GM12878 (cell line): ENCODE data around the gene MSANTD3. TPM values are rescaled to one million over a fixed set of nuclear protein-coding genes. Genes with fewer than 3 reads are reported as not detected.
"Not testable (repeated sequence)": the region's sequence is repeated elsewhere in the genome, so short reads cannot be mapped to it uniquely, and the experiment has no call there.

ENCODE experiments used
- ATAC-seq: fragments of 200-7000 bp; cut with Tn5 transposase; 3 replicates; pipeline ENCODE4 v1.9.1; 2020; ENCODE audit warnings: mild to moderate bottlenecking, moderate library complexity
- BruUV-seq: library from RNA; stranded (reverse); fragments of 400-500 nt; replicated peaks from 2 replicates; lab custom pipeline; 2021; lab: Mats Ljungman, UMichigan
- CTCF ChIA-PET: fragments of 300-600 bp; sonication (Branson Sonifier 250); formaldehyde crosslinking; extraction: SDS; loops from one replicate; lab custom pipeline; 2021; ENCODE audit warnings: inconsistent platforms; lab: Yijun Ruan, JAX
- POLR2A ChIA-PET: fragments of 350-600 bp; formaldehyde crosslinking; extraction: SDS; loops from one replicate; lab custom pipeline; 2021; ENCODE audit warnings: inconsistent platforms; lab: Charles Lee
- RAD21 ChIA-PET: fragments of 300-600 bp; sonication (Branson Sonifier 250); formaldehyde crosslinking; loops from one replicate; lab custom pipeline; 2023; ENCODE audit warnings: antibody characterized with exemption; ENCODE audit not compliant: unreplicated experiment; lab: Charles Lee
- SMC1A ChIA-PET: fragments of 300-600 bp; sonication (Branson Sonifier 250); formaldehyde crosslinking; loops from one replicate; lab custom pipeline; 2023; ENCODE audit not compliant: unreplicated experiment, uncharacterized antibody; lab: Charles Lee
- DNase-seq: peaks from one replicate; pipeline ENCODE4 v3.0.0-alpha.2; 2011; ENCODE audit warnings: low read depth, low spot score
- FAIRE-seq: peaks from 3 replicates; lab custom pipeline; 2011; peaks lifted over from hg19 to GRCh38; lab: Jason Lieb, UNC
- H2AFZ ChIP-seq: 2 replicates; pipeline ENCODE4 v1.6.0; 2011; ENCODE audit warnings: low read depth, low read length, control low read depth; ENCODE audit not compliant: control insufficient read depth
- H3K27ac ChIP-seq: 2 replicates; pipeline ENCODE4 v1.5.1; 2011; ENCODE audit warnings: control low read depth; ENCODE audit not compliant: control insufficient read depth, insufficient read depth
- H3K27me3 ChIP-seq, 2 experiments: replicated peaks in 1 of 2; 2 replicates each; pipeline versions ENCODE4 v1.6.0 to v1.6.1; 2011; ENCODE audit warnings: low read length in 1 of 2; ENCODE audit not compliant: control insufficient read depth in 2 of 2, insufficient read depth in 2 of 2
- H3K36me3 ChIP-seq, 2 experiments: 2 replicates each; pipeline ENCODE4 v1.5.1; 2011; ENCODE audit warnings: low read length in 1 of 2; ENCODE audit not compliant: control insufficient read depth in 2 of 2, insufficient read depth in 2 of 2
- H3K4me1 ChIP-seq: 2 replicates; pipeline ENCODE4 v1.6.1; 2011; ENCODE audit warnings: mild to moderate bottlenecking, low read length, moderate library complexity, mixed read lengths; ENCODE audit not compliant: control insufficient read depth, insufficient read depth
- H3K4me2 ChIP-seq: 2 replicates; pipeline ENCODE4 v1.6.0; 2011; ENCODE audit warnings: control low read depth; ENCODE audit not compliant: control insufficient read depth, insufficient read depth
- H3K4me3 ChIP-seq: fragments of 200-600 bp; sonication (generic); 2 replicates; pipeline ENCODE4 v1.5.1; 2016
- H3K79me2 ChIP-seq: 2 replicates; pipeline ENCODE4 v1.6.0; 2011; ENCODE audit warnings: low read length; ENCODE audit not compliant: control insufficient read depth, insufficient read depth
- H3K9ac ChIP-seq: 2 replicates; pipeline ENCODE4 v1.8.0; 2011; ENCODE audit warnings: low read length, control low read depth, mixed read lengths; ENCODE audit not compliant: control insufficient read depth, insufficient read depth
- H3K9me3 ChIP-seq: replicated peaks from 3 replicates; pipeline ENCODE4 v1.5.1; 2011; ENCODE audit warnings: mild to moderate bottlenecking, low read length; ENCODE audit not compliant: control insufficient read depth, insufficient read depth
- H4K20me1 ChIP-seq: 2 replicates; pipeline ENCODE4 v1.6.0; 2011; ENCODE audit not compliant: control insufficient read depth, insufficient read depth
- CREB1 ChIP-seq: IDR thresholded peaks from 2 replicates; pipeline ENCODE4 v1.6.1; 2012; ENCODE audit warnings: low read depth, mild to moderate bottlenecking, inconsistent platforms
- HCFC1 ChIP-seq: fragments of 150-350 bp; IDR thresholded peaks from 2 replicates; pipeline ENCODE4 v1.6.1; 2014; ENCODE audit warnings: low read length
- HDGF ChIP-seq: fragments of 450-650 bp; IDR thresholded peaks from 2 replicates; pipeline ENCODE4 v1.6.1; 2016; ENCODE audit warnings: antibody characterized with exemption
- MTA3 ChIP-seq: IDR thresholded peaks from 2 replicates; pipeline ENCODE4 v1.6.1; 2012; ENCODE audit warnings: low read length, inconsistent platforms, borderline replicate concordance
- PML ChIP-seq: IDR thresholded peaks from 2 replicates; pipeline ENCODE4 v1.6.1; 2012; ENCODE audit warnings: low read length, inconsistent platforms
- SMAD1 ChIP-seq: fragments of 450-650 bp; IDR thresholded peaks from 2 replicates; pipeline ENCODE4 v1.6.1; 2018; ENCODE audit warnings: mild to moderate bottlenecking, low read depth; ENCODE audit not compliant: partially characterized antibody
- SRF ChIP-seq, 2 experiments: IDR thresholded peaks; 2 replicates each; pipeline ENCODE4 v1.6.1; 2011; ENCODE audit warnings: low read depth in 2 of 2, low read length in 2 of 2, mild to moderate bottlenecking in 1 of 2, moderate library complexity in 1 of 2
- YY1 ChIP-seq: IDR thresholded peaks from 2 replicates; pipeline ENCODE4 v1.6.1; 2011; ENCODE audit warnings: low read depth, mild to moderate bottlenecking, low read length
- WGBS: methylation state at CpG from one replicate; pipeline ENCODE4 v1.1.6; 2016; ENCODE audit warnings: low lambda C conversion rate; ENCODE audit not compliant: insufficient replicate concordance, insufficient coverage; ENCODE audit errors: missing lambda C conversion rate; 5-methylcytosine and 5-hydroxymethylcytosine counted together
- in situ Hi-C: fragments of 300-500 bp; cut with MboI; formaldehyde crosslinking; loops from 9 replicates; pipeline ENCODE4 v1.14.3; 2018; ENCODE audit warnings: mixed read lengths
- intact Hi-C: fragments of 100-400 bp; cut with micrococcal nuclease; formaldehyde crosslinking; loops from one replicate; pipeline ENCODE4 v1.14.2; 2022; ENCODE audit not compliant: unreplicated experiment
- polyA plus RNA-seq, 11 experiments: library from polyadenylated mRNA; depleted of rRNA in 4 of 11; unstranded in 6 of 11; stranded (reverse) in 5 of 11; fragments of >200 nt; fragmentation: Nextera tagmentation in 4 of 11; fragmentation: Illumina TruSeq in 1 of 11; extraction: Ambion mirVana in 4 of 11; extraction: Trizol in 1 of 11; gene quantifications; 1 replicate in 1 of 11; 2 replicates in 10 of 11; pipeline versions ENCODE4 v1.2.1 to v1.2.3, GENCODE V29; 2011 to 2016; ENCODE audit warnings: inconsistent platforms in 2 of 11, missing spikeins in 2 of 11, low read depth in 1 of 11
- total RNA-seq, 4 experiments: library from RNA; depleted of rRNA in 3 of 4; stranded (reverse); fragments of >200 nt in 3 of 4; fragmentation: Illumina TruSeq in 1 of 4; extraction: Trizol in 1 of 4; gene quantifications; 2 replicates each; pipeline versions ENCODE4 v1.2.1 to v1.2.3, GENCODE V29; 2013 to 2021
- TF ChIP-seq, protein P1 (sequence below): fragments of 450-650 bp; formaldehyde crosslinking; IDR thresholded peaks from 2 replicates; pipeline ENCODE4 v1.5.0; 2022; ENCODE audit warnings: mild to moderate bottlenecking, missing genetic modification characterization

Gene MSANTD3
- total and polyA plus RNA-seq, 10 of the 15 experiments (the other 5 are each of a cell fraction or from before 2014, with no cell fraction given) = 5.8 to 21.2 (median 14.7) TPM

DNA sequence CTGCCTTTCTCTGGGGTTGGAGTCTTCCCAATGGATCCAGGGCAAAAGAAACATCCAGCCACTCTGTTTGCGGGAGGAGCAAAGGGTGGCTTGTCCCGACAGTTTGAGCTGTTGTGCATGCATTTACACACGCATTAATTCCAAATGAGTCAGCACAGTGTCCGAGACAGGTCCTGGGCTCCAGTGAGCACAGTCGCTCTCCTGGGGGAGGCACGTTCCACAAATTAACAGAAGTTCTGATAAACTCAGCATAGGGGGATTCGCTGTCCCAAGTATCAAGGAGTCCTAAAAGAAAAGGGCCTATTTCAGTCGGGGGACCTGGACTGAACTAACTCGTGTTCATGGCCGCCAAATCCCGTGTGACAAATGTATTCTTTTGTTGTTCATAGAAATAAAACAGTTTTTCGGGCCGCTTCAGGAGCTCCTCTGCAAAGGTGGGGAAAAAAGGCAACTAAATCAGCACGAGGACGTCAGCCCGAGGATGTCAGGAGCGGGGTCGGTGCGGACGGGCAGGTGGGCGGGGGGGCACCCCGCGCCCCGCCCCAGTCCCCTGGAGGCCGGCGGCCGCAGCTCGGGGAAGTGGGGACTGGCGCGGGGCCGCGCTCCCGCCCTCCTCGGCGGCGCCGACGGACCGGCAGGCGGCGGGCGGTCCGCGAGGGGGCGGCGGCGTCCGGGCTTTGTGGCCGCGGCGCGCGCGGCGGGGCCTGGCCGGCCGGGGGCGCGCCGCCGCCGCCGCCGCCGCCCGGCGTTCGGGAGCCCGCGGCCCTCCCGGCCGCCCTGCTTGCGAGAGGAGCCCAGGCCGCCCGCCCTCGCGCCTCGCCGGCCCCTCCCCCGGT is at the start of gene MSANTD3 (continued):
- TF ChIP-seq, protein P1, sequence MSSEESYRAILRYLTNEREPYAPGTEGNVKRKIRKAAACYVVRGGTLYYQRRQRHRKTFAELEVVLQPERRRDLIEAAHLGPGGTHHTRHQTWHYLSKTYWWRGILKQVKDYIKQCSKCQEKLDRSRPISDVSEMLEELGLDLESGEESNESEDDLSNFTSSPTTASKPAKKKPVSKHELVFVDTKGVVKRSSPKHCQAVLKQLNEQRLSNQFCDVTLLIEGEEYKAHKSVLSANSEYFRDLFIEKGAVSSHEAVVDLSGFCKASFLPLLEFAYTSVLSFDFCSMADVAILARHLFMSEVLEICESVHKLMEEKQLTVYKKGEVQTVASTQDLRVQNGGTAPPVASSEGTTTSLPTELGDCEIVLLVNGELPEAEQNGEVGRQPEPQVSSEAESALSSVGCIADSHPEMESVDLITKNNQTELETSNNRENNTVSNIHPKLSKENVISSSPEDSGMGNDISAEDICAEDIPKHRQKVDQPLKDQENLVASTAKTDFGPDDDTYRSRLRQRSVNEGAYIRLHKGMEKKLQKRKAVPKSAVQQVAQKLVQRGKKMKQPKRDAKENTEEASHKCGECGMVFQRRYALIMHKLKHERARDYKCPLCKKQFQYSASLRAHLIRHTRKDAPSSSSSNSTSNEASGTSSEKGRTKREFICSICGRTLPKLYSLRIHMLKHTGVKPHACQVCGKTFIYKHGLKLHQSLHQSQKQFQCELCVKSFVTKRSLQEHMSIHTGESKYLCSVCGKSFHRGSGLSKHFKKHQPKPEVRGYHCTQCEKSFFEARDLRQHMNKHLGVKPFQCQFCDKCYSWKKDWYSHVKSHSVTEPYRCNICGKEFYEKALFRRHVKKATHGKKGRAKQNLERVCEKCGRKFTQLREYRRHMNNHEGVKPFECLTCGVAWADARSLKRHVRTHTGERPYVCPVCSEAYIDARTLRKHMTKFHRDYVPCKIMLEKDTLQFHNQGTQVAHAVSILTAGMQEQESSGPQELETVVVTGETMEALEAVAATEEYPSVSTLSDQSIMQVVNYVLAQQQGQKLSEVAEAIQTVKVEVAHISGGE (CRISPR knock-in tag) = no peak
- no peak for TF ChIP-seq HDGF

GRCh38 chr9:100379862-100380261 is 47.1 kb upstream of the MSANTD3 start:
- no peak overlapping the region for H3K9ac ChIP-seq
- BruUV-seq = no TSS peak
- H3K9me3 ChIP-seq = no peaks in the 10 kb centered on the region; the same call in 1 of the 3 replicates
- ATAC-seq (no peak), FAIRE-seq (no peak), DNase-seq (no peak)
- ChIA-PET RAD21 (no interaction called here), CTCF (no interaction called here), SMC1A (interaction anchor here (0.7 kb wide), 1 partner anchor 509 kb away, joined by 3 read pairs; no protein-coding TSS in a partner anchor), POLR2A (no interaction called here)
- no peaks in the 10 kb centered on the region for H4K20me1 ChIP-seq
- intact Hi-C loops (no loop called here), in situ Hi-C loops (no loop called here)
- H3K4me1 ChIP-seq = no peaks in the 10 kb centered on the region
- no peaks in the 10 kb centered on the region for H3K36me3 ChIP-seq
- H3K27ac ChIP-seq = no peak overlapping the region
- no peak overlapping the region for H3K4me2 ChIP-seq
- TF ChIP-seq SMAD1 (no peak), MTA3 (no peak), HCFC1 (no peak), CREB1 (no peak), PML (no peak), YY1 (no peak), SRF (IDR thresholded peaks at IDR 0.05; ENCODE audit: low read depth in 2 of 2, low read length in 2 of 2) (no peak)
- no peak overlapping the region for H3K4me3 ChIP-seq
- WGBS = 75% methylated on average over 4 of the region's 4 CpGs
- no peaks in the 10 kb centered on the region for H3K79me2 ChIP-seq
- H2AFZ ChIP-seq = no peak overlapping the region
- no peaks in the 10 kb centered on the region for H3K27me3 ChIP-seq

GRCh38 chr9:100392989-100393388 is 34.0 kb upstream of the MSANTD3 start:
- CTCF ChIA-PET, H4K20me1 ChIP-seq, H2AFZ ChIP-seq, intact Hi-C loops, H3K27me3 ChIP-seq, H3K9ac ChIP-seq, H3K27ac ChIP-seq, DNase-seq, FAIRE-seq, H3K79me2 ChIP-seq, H3K4me3 ChIP-seq, ATAC-seq, BruUV-seq, H3K9me3 ChIP-seq, H3K4me2 ChIP-seq, SMC1A ChIA-PET, H3K36me3 ChIP-seq, RAD21 ChIA-PET, H3K4me1 ChIP-seq, in situ Hi-C loops, POLR2A ChIA-PET: not testable (repeated sequence)
- WGBS = 92% methylated on average over 15 of the region's 21 CpGs
